IMR-90 (cell line): ENCODE data around the gene LSMEM2. TPM values are rescaled to one million over a fixed set of nuclear protein-coding genes. Genes with fewer than 3 reads are reported as not detected.

Experiments
- ATAC-seq: fragments of 200-7000 bp; cut with Tn5 transposase; 2 replicates; pipeline ENCODE4 v1.9.1; 2020; ENCODE audit warnings: low read depth, mild to moderate bottlenecking, moderate library complexity
- BruUV-seq: library from RNA; stranded (reverse); fragments of 400-500 nt; replicated peaks from 2 replicates; lab custom pipeline; 2021; lab: Mats Ljungman, UMichigan
- CTCF ChIA-PET: fragments of 300-600 bp; formaldehyde crosslinking; extraction: SDS; loops from one replicate; lab custom pipeline; 2021; ENCODE audit warnings: antibody characterized with exemption; lab: Yijun Ruan, JAX
- POLR2A ChIA-PET: fragments of 300-600 bp; sonication (Branson Sonifier 250); formaldehyde crosslinking; loops from one replicate; lab custom pipeline; 2022; ENCODE audit warnings: antibody characterized with exemption; ENCODE audit not compliant: unreplicated experiment; lab: Charles Lee
- DNase-seq: peaks from one replicate; pipeline ENCODE4 v3.0.0; 2013
- H2AFZ ChIP-seq: replicated peaks from 2 replicates; pipeline ENCODE3; 2013; ENCODE audit warnings: low read length, mild to moderate bottlenecking; ENCODE audit not compliant: poor library complexity
- H2AK5ac ChIP-seq: 2 replicates; pipeline ENCODE4 v1.6.1; 2013; ENCODE audit warnings: low read depth, low read length, inconsistent platforms
- H2AK9ac ChIP-seq: replicated peaks from 2 replicates; pipeline ENCODE3; 2013; ENCODE audit warnings: mild to moderate bottlenecking, low read depth, low read length, moderate library complexity; ENCODE audit not compliant: poor library complexity
- H2BK120ac ChIP-seq: 2 replicates; pipeline ENCODE4 v1.6.1; 2013; ENCODE audit warnings: low read depth, low read length, inconsistent platforms
- H2BK15ac ChIP-seq: 3 replicates; pipeline ENCODE4 v1.6.1; 2013; ENCODE audit warnings: low read depth, low read length, inconsistent platforms
- H2BK20ac ChIP-seq: 2 replicates; pipeline ENCODE4 v1.6.1; 2013; ENCODE audit warnings: low read depth, mild to moderate bottlenecking, inconsistent platforms, low read length, moderate library complexity
- H2BK5ac ChIP-seq: 2 replicates; pipeline ENCODE4 v1.6.1; 2013; ENCODE audit warnings: mild to moderate bottlenecking, low read depth, low read length, inconsistent platforms; ENCODE audit not compliant: poor library complexity, severe bottlenecking
- H3K14ac ChIP-seq: replicated peaks from 2 replicates; pipeline ENCODE4 v1.6.1; 2013; ENCODE audit warnings: low read depth, low read length, inconsistent platforms
- H3K18ac ChIP-seq: 2 replicates; pipeline ENCODE4 v1.6.1; 2013; ENCODE audit warnings: low read depth, low read length, control low read depth
- H3K23ac ChIP-seq: 2 replicates; pipeline ENCODE4 v1.6.1; 2013; ENCODE audit warnings: low read depth, low read length, inconsistent platforms
- H3K27ac ChIP-seq: 2 replicates; pipeline ENCODE4 v1.5.1; 2013; ENCODE audit warnings: mild to moderate bottlenecking, control low read depth, low read length; ENCODE audit not compliant: insufficient read depth
- H3K27me3 ChIP-seq: 2 replicates; pipeline ENCODE4 v1.6.1; 2013; ENCODE audit warnings: low read length; ENCODE audit not compliant: control insufficient read depth, insufficient read depth
- H3K36me3 ChIP-seq: 2 replicates; pipeline ENCODE4 v1.6.1; 2013; ENCODE audit warnings: low read length, mixed read lengths; ENCODE audit not compliant: control insufficient read depth, insufficient read depth
- H3K4ac ChIP-seq: 2 replicates; pipeline ENCODE4 v1.6.1; 2013; ENCODE audit warnings: low read depth, low read length, inconsistent platforms
- H3K4me1 ChIP-seq: 2 replicates; pipeline ENCODE4 v1.6.1; 2013; ENCODE audit warnings: low read length, mixed read lengths; ENCODE audit not compliant: control insufficient read depth, insufficient read depth
- H3K4me2 ChIP-seq: 2 replicates; pipeline ENCODE4 v1.6.1; 2013; ENCODE audit warnings: low read depth, mild to moderate bottlenecking, control low read depth, low read length, moderate library complexity
- H3K4me3 ChIP-seq: 2 replicates; pipeline ENCODE4 v1.5.1; 2013; ENCODE audit warnings: low read depth, mild to moderate bottlenecking, control low read depth, low read length, moderate library complexity; ENCODE audit not compliant: insufficient read depth
- H3K56ac ChIP-seq: 2 replicates; pipeline ENCODE4 v1.6.1; 2013; ENCODE audit warnings: low read length, inconsistent platforms; ENCODE audit not compliant: insufficient read depth; ENCODE audit errors: extremely low read depth
- H3K79me1 ChIP-seq, 2 experiments: 2 replicates each; pipeline ENCODE4 v1.6.1; 2013; ENCODE audit warnings: low read length in 2 of 2, inconsistent platforms in 1 of 2, low read depth in 1 of 2
- H3K9ac ChIP-seq: 2 replicates; pipeline ENCODE4 v1.6.1; 2013; ENCODE audit warnings: low read depth, low read length, control low read depth
- H3K9me1 ChIP-seq: 2 replicates; pipeline ENCODE4 v1.6.1; 2013; ENCODE audit warnings: low read length, inconsistent platforms; ENCODE audit not compliant: insufficient read depth
- H3K9me3 ChIP-seq: 2 replicates; pipeline ENCODE4 v1.6.1; 2013; ENCODE audit warnings: low read length; ENCODE audit not compliant: control insufficient read depth, insufficient read depth
- H4K20me1 ChIP-seq: 2 replicates; pipeline ENCODE4 v1.6.1; 2013; ENCODE audit warnings: low read length, inconsistent platforms; ENCODE audit not compliant: insufficient read depth
- H4K5ac ChIP-seq: 2 replicates; pipeline ENCODE4 v1.6.1; 2013; ENCODE audit warnings: mild to moderate bottlenecking, low read depth, low read length, control low read depth
- H4K8ac ChIP-seq, 2 experiments: 2 replicates each; pipeline ENCODE4 v1.6.1; 2013; ENCODE audit warnings: low read depth in 2 of 2, low read length in 2 of 2, control low read depth in 1 of 2, inconsistent platforms in 1 of 2
- H4K91ac ChIP-seq: 2 replicates; pipeline ENCODE4 v1.6.1; 2013; ENCODE audit warnings: low read depth, low read length, inconsistent platforms; ENCODE audit not compliant: insufficient read depth
- BHLHE40 ChIP-seq: fragments of 150-350 bp; IDR thresholded peaks from 2 replicates; pipeline ENCODE4 v1.6.1; 2016; ENCODE audit warnings: mild to moderate bottlenecking, low read depth, low read length
- CHD1 ChIP-seq: IDR thresholded peaks from 2 replicates; pipeline ENCODE4 v1.6.1; 2012; ENCODE audit warnings: low read depth, low read length, improper control_type of control experiment
- CTCF ChIP-seq: conservative IDR thresholded peaks from 2 replicates; pipeline ENCODE4 v1.5.1; 2012; ENCODE audit warnings: mild to moderate bottlenecking, low read depth, low read length, improper control_type of control experiment
- ELK1 ChIP-seq: fragments of 150-350 bp; IDR thresholded peaks from 2 replicates; pipeline ENCODE4 v1.6.1; 2016; ENCODE audit warnings: low read depth, mild to moderate bottlenecking, low read length, moderate library complexity, borderline replicate concordance
- FOS ChIP-seq: fragments of 150-350 bp; IDR thresholded peaks from 2 replicates; pipeline ENCODE4 v1.6.1; 2016; ENCODE audit warnings: low read depth, low read length
- MAFK ChIP-seq: IDR thresholded peaks from 2 replicates; pipeline ENCODE4 v1.6.1; 2012; ENCODE audit warnings: low read depth, low read length, improper control_type of control experiment
- MAZ ChIP-seq: IDR thresholded peaks from 2 replicates; pipeline ENCODE4 v1.6.1; 2012; ENCODE audit warnings: low read depth, mild to moderate bottlenecking, low read length, improper control_type of control experiment, moderate library complexity, borderline replicate concordance
- MXI1 ChIP-seq: IDR thresholded peaks from 2 replicates; pipeline ENCODE4 v1.6.1; 2012; ENCODE audit warnings: low read depth, mild to moderate bottlenecking, low read length, moderate library complexity, borderline replicate concordance
- POLR2A ChIP-seq: IDR thresholded peaks from 2 replicates; pipeline ENCODE4 v1.6.1; 2012; ENCODE audit warnings: mild to moderate bottlenecking, low read depth, low read length
- RAD21 ChIP-seq: IDR thresholded peaks from 2 replicates; pipeline ENCODE4 v1.6.1; 2012; ENCODE audit warnings: low read length, improper control_type of control experiment
- RFX5 ChIP-seq: IDR thresholded peaks from 2 replicates; pipeline ENCODE4 v1.8.0; 2012; ENCODE audit warnings: low read depth, mild to moderate bottlenecking, low read length, moderate library complexity
- SMC3 ChIP-seq: fragments of 150-350 bp; IDR thresholded peaks from 2 replicates; pipeline ENCODE4 v1.6.1; 2016; ENCODE audit warnings: low read depth, mild to moderate bottlenecking, antibody characterized with exemption, low read length, moderate library complexity
- USF2 ChIP-seq: fragments of 150-350 bp; IDR thresholded peaks from 2 replicates; pipeline ENCODE4 v1.6.1; 2017; ENCODE audit warnings: mild to moderate bottlenecking, antibody characterized with exemption, low read length, low read depth
- WGBS, 2 experiments: methylation state at CpG; one replicate each; pipeline versions ENCODE4 v1.1.5 to v1.1.7; 2013; ENCODE audit warnings: missing lambda C conversion rate in 2 of 2; ENCODE audit not compliant: insufficient read length in 1 of 2; ENCODE audit errors: extremely low coverage in 2 of 2; 5-methylcytosine and 5-hydroxymethylcytosine counted together
- dilution Hi-C: fragments of 300-500 bp; cut with HindIII; formaldehyde crosslinking; loops from one replicate; pipeline ENCODE4 v1.14.3; 2018; ENCODE audit warnings: low sequenced_read_pairs; ENCODE audit not compliant: unreplicated experiment
- in situ Hi-C: fragments of 300-500 bp; cut with MboI; formaldehyde crosslinking; loops from 3 replicates; pipeline ENCODE4 v1.14.3; 2019; ENCODE audit warnings: low sequenced_read_pairs, inconsistent platforms, mixed read lengths
- intact Hi-C: fragments of 100-400 bp; cut with micrococcal nuclease; formaldehyde crosslinking; loops from 2 replicates; pipeline ENCODE4 v1.10.0; 2022
- polyA plus RNA-seq, 3 experiments: library from polyadenylated mRNA; depleted of rRNA; stranded (reverse); fragments of >200 nt; gene quantifications; 2 replicates each; pipeline ENCODE4 v1.2.3, GENCODE V29; 2012; ENCODE audit warnings: low replicate concordance in 1 of 3
- total RNA-seq: library from RNA; depleted of rRNA; stranded (reverse); fragments of >200 nt; gene quantifications from 2 replicates; pipeline ENCODE4 v1.2.3, GENCODE V29; 2012

Gene LSMEM2
- total and polyA plus RNA-seq, 2 of the 4 experiments (the other 2 are of a cell fraction): under 0.01 TPM; not detected in 1

- no peak overlapping the region for H2BK15ac ChIP-seq
- peak overlapping the region; percentile 87 to 96; a peak in 2 of 4 replicates for H4K8ac ChIP-seq
- peak overlapping the region; percentile 66 for H3K4ac ChIP-seq
- H2BK20ac ChIP-seq: no peak overlapping the region
- peaks cover 12% of the 10 kb centered on the region for H3K9me1 ChIP-seq
- H2BK120ac ChIP-seq: no peak overlapping the region
- H3K9me3 ChIP-seq: no peaks in the 10 kb centered on the region
- H3K36me3 ChIP-seq: peaks cover 31% of the 10 kb centered on the region
- H3K27ac ChIP-seq: peak overlapping the region; percentile 98
- TF ChIP-seq MAZ (no peak), RAD21 (no peak), USF2 (no peak), POLR2A (no peak), BHLHE40 (no peak), MAFK (no peak), MXI1 (no peak), ELK1 (no peak), CTCF (no peak), CHD1 (no peak), SMC3 (no peak), FOS (no peak), RFX5 (no peak)
- H4K91ac ChIP-seq: peak overlapping the region; percentile 58; the same call in 1 of the 2 replicates
- POLR2A ChIA-PET: no interaction called here
- CTCF ChIA-PET: no interaction called here
- H3K56ac ChIP-seq: no peak overlapping the region
- peaks cover 25% of the 10 kb centered on the region for H3K4me1 ChIP-seq
- peak overlapping the region; percentile 87; the same call in 1 of the 2 replicates for H2AK5ac ChIP-seq
- ATAC-seq: no peak
- H2AFZ ChIP-seq: peak overlapping the region; percentile 95
- H2AK9ac ChIP-seq: peak overlapping the region; percentile 93
- H3K4me2 ChIP-seq: peak overlapping the region; percentile 67
- H3K9ac ChIP-seq: peak overlapping the region; percentile 16
- H3K27me3 ChIP-seq: no peaks in the 10 kb centered on the region
- dilution Hi-C loops: no loop called here
- no peak overlapping the region for H3K18ac ChIP-seq
- peak overlapping the region; percentile 35; the same call in 1 of the 2 replicates for H3K23ac ChIP-seq
- peak overlapping the region; percentile 95 for H4K5ac ChIP-seq
- H3K79me1 ChIP-seq: peaks cover 31 to 57% of the 10 kb centered on the region in 2 experiments
- 31% methylated on average over 4 of the region's 14 CpGs; no CpG with 5 or more reads in 1 of the 2 experiments for WGBS, 2 experiments
- no peak for DNase-seq
- peak overlapping the region; percentile 58 for H3K4me3 ChIP-seq
- H3K14ac ChIP-seq: no peak overlapping the region
- in situ Hi-C loops: no loop called here
- H2BK5ac ChIP-seq: peak overlapping the region; percentile 53
- H4K20me1 ChIP-seq: peaks cover 8% of the 10 kb centered on the region; the same call in 1 of the 2 replicates
- intact Hi-C loops: loop anchor here (5.0 kb wide), 1 partner anchor 60 kb away; no protein-coding TSS in a partner anchor
- no TSS peak for BruUV-seq
These were observed 43.2 kb downstream of the LSMEM2 start for GRCh38 chr3:50322115-50322385.
